ENCODE measurements around the gene VPS18. TPM values are rescaled to one million over a fixed set of nuclear protein-coding genes. Genes with fewer than 3 reads are reported as not detected.
A peak's percentile ranks its signal among the peaks of the same experiment; 100 is the strongest.

The VPS18 gene
- total and polyA plus RNA-seq, 2 experiments from 2014 or later = 5.9 to 42.5 TPM

- Histone ChIP-seq H3K9me2 (ENCODE audit: insufficient read depth) (no peaks in the 10 kb centered on the region), H2AFZ (peak overlapping the region; percentile 74), H3F3A (replicated peaks; ENCODE audit: low read depth) (peaks cover 7% of the 10 kb centered on the region; the same call in 1 of the 2 replicates), H4K20me1 (replicated peaks; ENCODE audit: insufficient read depth) (peaks cover 36% of the 10 kb centered on the region), H3K4me2 (peak overlapping the region; percentile 100), H3K79me2 (replicated peaks; ENCODE audit: insufficient read depth) (peaks cover 58% of the 10 kb centered on the region), H3K36me3 (ENCODE audit: insufficient read depth) (peaks cover 4% of the 10 kb centered on the region), H3K27me3 (ENCODE audit: insufficient read depth) (0 out of 2 replicates have a peak, but pooled peaks cover 4% of the 10 kb centered on the region), H3K4me3 (peak overlapping the region; percentile 97), H3K4me1 (ENCODE audit: insufficient read depth) (peaks cover 36% of the 10 kb centered on the region), H3K27ac (ENCODE audit: low read depth) (peak overlapping the region; percentile 74; the same call in 1 of the 2 replicates)
- Mint-ChIP-seq H3K9me3 (0 out of 3 replicates have a peak, but pooled peaks cover 3% of the 10 kb centered on the region), H3K4me1 (peaks cover 42% of the 10 kb centered on the region), H3K4me3 (peak overlapping the region; percentile 99), H3K27me3 (ENCODE audit: insufficient read depth, low read depth, poor library complexity) (peaks cover 24% of the 10 kb centered on the region), H3K36me3 (ENCODE audit: low read depth) (peaks cover 47% of the 10 kb centered on the region), H3K27ac (peak overlapping the region; percentile 95)
- DNase-seq (ENCODE audit: low spot score) = no peak
- ATAC-seq = no peak
- TF ChIP-seq EZH2 (IDR thresholded peaks at IDR 0.05; ENCODE audit: low read depth, unreplicated experiment) (no peak), ZNF331 (CRISPR knock-in tag; IDR thresholded peaks at IDR 0.05; ENCODE audit: low read depth) (no peak), CREB1 (CRISPR knock-in tag; IDR thresholded peaks at IDR 0.05; ENCODE audit: low read depth) (no peak), POLR2AphosphoS5 (IDR thresholded peaks at IDR 0.05; ENCODE audit: low read depth) (no peak), ETS1 (IDR thresholded peaks at IDR 0.05) (no peak)
Measured at GRCh38 chr15:40845036-40845435, 49.2 kb upstream of the VPS18 start.

- Histone ChIP-seq H3K4me3 (peak overlapping the region; percentile 97), H3K36me3 (ENCODE audit: insufficient read depth) (peaks cover 4% of the 10 kb centered on the region), H3K27ac (ENCODE audit: low read depth) (no peak overlapping the region; the same call in 1 of the 2 replicates), H3K79me2 (replicated peaks; ENCODE audit: insufficient read depth) (peaks cover 58% of the 10 kb centered on the region), H3K4me2 (peak overlapping the region; percentile 100), H3F3A (replicated peaks; ENCODE audit: low read depth) (peaks cover 7% of the 10 kb centered on the region; the same call in 1 of the 2 replicates), H4K20me1 (replicated peaks; ENCODE audit: insufficient read depth) (peaks cover 36% of the 10 kb centered on the region), H3K4me1 (ENCODE audit: insufficient read depth) (peaks cover 36% of the 10 kb centered on the region), H3K9me2 (ENCODE audit: insufficient read depth) (no peaks in the 10 kb centered on the region), H2AFZ (no peak overlapping the region), H3K27me3 (ENCODE audit: insufficient read depth) (0 out of 2 replicates have a peak, but pooled peaks cover 4% of the 10 kb centered on the region)
- H3K4me3 Mint-ChIP-seq = peak overlapping the region; percentile 99
- peak; percentile 59 for DNase-seq (ENCODE audit: low spot score)
- peaks cover 24% of the 10 kb centered on the region for H3K27me3 Mint-ChIP-seq (ENCODE audit: insufficient read depth, low read depth, poor library complexity)
- peak; percentile 7 for ATAC-seq
- peaks cover 53% of the 10 kb centered on the region for H3K36me3 Mint-ChIP-seq (ENCODE audit: low read depth)
- H3K9me3 Mint-ChIP-seq = 0 out of 3 replicates have a peak, but pooled peaks cover 3% of the 10 kb centered on the region
- H3K27ac Mint-ChIP-seq = peak overlapping the region; percentile 67; the same call in 1 of the 2 replicates
- H3K4me1 Mint-ChIP-seq = peaks cover 42% of the 10 kb centered on the region
- no peak for TF ChIP-seq EZH2phosphoT487 (IDR thresholded peaks at IDR 0.05; ENCODE audit: unreplicated experiment)
- TF ChIP-seq ZNF114 (CRISPR knock-in tag; IDR thresholded peaks at IDR 0.05) = no peak
- no peak for TF ChIP-seq CTCF (conservative IDR thresholded peaks at IDR 0.05; ENCODE audit: low read depth in 2 of 2)
- TF ChIP-seq NANOG (IDR thresholded peaks at IDR 0.05; ENCODE audit: borderline replicate concordance) = no peak
- no peak for TF ChIP-seq EZH2 (IDR thresholded peaks at IDR 0.05; ENCODE audit: low read depth, unreplicated experiment)
- TF ChIP-seq, protein P1, sequence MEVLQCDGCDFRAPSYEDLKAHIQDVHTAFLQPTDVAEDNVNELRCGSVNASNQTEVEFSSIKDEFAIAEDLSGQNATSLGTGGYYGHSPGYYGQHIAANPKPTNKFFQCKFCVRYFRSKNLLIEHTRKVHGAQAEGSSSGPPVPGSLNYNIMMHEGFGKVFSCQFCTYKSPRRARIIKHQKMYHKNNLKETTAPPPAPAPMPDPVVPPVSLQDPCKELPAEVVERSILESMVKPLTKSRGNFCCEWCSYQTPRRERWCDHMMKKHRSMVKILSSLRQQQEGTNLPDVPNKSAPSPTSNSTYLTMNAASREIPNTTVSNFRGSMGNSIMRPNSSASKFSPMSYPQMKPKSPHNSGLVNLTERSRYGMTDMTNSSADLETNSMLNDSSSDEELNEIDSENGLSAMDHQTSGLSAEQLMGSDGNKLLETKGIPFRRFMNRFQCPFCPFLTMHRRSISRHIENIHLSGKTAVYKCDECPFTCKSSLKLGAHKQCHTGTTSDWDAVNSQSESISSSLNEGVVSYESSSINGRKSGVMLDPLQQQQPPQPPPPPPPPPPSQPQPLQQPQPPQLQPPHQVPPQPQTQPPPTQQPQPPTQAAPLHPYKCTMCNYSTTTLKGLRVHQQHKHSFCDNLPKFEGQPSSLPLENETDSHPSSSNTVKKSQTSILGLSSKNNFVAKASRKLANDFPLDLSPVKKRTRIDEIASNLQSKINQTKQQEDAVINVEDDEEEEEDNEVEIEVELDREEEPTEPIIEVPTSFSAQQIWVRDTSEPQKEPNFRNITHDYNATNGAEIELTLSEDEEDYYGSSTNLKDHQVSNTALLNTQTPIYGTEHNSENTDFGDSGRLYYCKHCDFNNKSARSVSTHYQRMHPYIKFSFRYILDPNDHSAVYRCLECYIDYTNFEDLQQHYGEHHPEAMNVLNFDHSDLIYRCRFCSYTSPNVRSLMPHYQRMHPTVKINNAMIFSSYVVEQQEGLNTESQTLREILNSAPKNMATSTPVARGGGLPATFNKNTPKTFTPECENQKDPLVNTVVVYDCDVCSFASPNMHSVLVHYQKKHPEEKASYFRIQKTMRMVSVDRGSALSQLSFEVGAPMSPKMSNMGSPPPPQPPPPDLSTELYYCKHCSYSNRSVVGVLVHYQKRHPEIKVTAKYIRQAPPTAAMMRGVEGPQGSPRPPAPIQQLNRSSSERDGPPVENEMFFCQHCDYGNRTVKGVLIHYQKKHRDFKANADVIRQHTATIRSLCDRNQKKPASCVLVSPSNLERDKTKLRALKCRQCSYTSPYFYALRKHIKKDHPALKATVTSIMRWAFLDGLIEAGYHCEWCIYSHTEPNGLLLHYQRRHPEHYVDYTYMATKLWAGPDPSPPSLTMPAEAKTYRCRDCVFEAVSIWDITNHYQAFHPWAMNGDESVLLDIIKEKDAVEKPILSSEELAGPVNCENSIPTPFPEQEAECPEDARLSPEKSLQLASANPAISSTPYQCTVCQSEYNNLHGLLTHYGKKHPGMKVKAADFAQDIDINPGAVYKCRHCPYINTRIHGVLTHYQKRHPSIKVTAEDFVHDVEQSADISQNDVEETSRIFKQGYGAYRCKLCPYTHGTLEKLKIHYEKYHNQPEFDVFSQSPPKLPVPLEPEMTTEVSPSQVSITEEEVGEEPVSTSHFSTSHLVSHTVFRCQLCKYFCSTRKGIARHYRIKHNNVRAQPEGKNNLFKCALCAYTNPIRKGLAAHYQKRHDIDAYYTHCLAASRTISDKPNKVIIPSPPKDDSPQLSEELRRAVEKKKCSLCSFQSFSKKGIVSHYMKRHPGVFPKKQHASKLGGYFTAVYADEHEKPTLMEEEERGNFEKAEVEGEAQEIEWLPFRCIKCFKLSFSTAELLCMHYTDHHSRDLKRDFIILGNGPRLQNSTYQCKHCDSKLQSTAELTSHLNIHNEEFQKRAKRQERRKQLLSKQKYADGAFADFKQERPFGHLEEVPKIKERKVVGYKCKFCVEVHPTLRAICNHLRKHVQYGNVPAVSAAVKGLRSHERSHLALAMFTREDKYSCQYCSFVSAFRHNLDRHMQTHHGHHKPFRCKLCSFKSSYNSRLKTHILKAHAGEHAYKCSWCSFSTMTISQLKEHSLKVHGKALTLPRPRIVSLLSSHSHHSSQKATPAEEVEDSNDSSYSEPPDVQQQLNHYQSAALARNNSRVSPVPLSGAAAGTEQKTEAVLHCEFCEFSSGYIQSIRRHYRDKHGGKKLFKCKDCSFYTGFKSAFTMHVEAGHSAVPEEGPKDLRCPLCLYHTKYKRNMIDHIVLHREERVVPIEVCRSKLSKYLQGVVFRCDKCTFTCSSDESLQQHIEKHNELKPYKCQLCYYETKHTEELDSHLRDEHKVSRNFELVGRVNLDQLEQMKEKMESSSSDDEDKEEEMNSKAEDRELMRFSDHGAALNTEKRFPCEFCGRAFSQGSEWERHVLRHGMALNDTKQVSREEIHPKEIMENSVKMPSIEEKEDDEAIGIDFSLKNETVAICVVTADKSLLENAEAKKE (CRISPR knock-in tag; IDR thresholded peaks at IDR 0.05) = no peak
- TF ChIP-seq JUNB (IDR thresholded peaks at IDR 0.05; ENCODE audit: unreplicated experiment) = no peak
Measured at GRCh38 chr15:40845511-40846284, 48.6 kb upstream of the VPS18 start.
